Spleen (tissue), 7 donors: ENCODE measurements around the gene ERMP1.

Source experiments
- CTCF ChIP-seq, 11 experiments: fragments of 200-600 bp in 7 of 11; fragments of 450-650 bp in 4 of 11; sonication (generic) in 4 of 11; IDR thresholded peaks in 8 of 11; conservative IDR thresholded peaks in 3 of 11; 1 replicate in 7 of 11; 2 replicates in 4 of 11; pipeline versions ENCODE4 v1.4.0 to v1.8.0; 2016 to 2021; ENCODE audit warnings: antibody characterized with exemption in 11 of 11, inconsistent platforms in 4 of 11, mild to moderate bottlenecking in 1 of 11
- POLR2A ChIP-seq, 3 donors: fragments of 450-650 bp; IDR thresholded peaks; one replicate each; pipeline ENCODE4 v1.5.1; 2017; ENCODE audit warnings: antibody characterized with exemption in 3 of 3, mild to moderate bottlenecking in 1 of 3
- donor health status: DM: no; HTN: no; CAD: no; lungs with moderate emphysema.
- donor health status: DM: no; HTN: no; CAD: no.
- donor health status: DM: no; HTN: no; CAD: no.

- TF ChIP-seq CTCF (IDR thresholded peaks at IDR 0.05 in 8 of 11, conservative IDR thresholded peaks at IDR 0.05 in 3 of 11) (no peak), POLR2A (IDR thresholded peaks at IDR 0.05) (no peak)
These were observed 37.1 kb upstream of the ERMP1 start for GRCh38 chr9:5870020-5870339.
